ENCODE measurements around the gene ADAMTS13.

DNA sequence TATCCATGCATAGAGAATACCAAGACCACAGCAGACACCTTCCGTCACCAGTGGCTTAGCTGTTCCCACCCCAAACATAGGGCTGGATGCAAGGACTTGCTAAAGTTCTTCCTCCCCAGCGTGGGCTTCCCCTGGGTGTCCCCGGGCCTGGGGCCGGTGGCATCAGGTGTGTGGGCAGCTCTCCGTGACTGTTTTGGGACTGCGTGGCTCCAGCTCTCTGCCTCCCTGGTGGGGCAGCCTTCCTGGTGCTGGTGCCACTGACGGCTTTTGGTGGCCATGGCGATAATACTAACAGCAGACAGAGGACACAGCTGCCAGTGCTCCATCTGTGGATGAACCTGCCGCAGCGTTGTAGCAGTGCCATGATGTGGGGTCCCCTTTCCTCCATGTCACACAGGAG is 42.5 kb downstream of the ADAMTS13 start:
- TF ChIP-seq POLR2A (IDR thresholded peaks at IDR 0.05; ENCODE audit: low read depth, low read length) = no peak
- TF ChIP-seq, protein P1, sequence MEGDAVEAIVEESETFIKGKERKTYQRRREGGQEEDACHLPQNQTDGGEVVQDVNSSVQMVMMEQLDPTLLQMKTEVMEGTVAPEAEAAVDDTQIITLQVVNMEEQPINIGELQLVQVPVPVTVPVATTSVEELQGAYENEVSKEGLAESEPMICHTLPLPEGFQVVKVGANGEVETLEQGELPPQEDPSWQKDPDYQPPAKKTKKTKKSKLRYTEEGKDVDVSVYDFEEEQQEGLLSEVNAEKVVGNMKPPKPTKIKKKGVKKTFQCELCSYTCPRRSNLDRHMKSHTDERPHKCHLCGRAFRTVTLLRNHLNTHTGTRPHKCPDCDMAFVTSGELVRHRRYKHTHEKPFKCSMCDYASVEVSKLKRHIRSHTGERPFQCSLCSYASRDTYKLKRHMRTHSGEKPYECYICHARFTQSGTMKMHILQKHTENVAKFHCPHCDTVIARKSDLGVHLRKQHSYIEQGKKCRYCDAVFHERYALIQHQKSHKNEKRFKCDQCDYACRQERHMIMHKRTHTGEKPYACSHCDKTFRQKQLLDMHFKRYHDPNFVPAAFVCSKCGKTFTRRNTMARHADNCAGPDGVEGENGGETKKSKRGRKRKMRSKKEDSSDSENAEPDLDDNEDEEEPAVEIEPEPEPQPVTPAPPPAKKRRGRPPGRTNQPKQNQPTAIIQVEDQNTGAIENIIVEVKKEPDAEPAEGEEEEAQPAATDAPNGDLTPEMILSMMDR (IDR thresholded peaks at IDR 0.05; ENCODE audit: extremely low read depth in 1 of 2, insufficient read depth in 1 of 2, low read depth in 1 of 2, low read length in 2 of 2) = no peak

Measured in endothelial cell of umbilical vein (primary cell).